Measurements from ENCODE around the gene TIFAB.

TIFAB gene

GRCh38 chr5:135428586-135428985 lies 23.6 kb downstream of the TIFAB start:
- DNase-seq (ENCODE audit: low read depth in 2 of 2, low spot score in 1 of 2) = no peak

GRCh38 chr5:135426102-135427082 lies 25.8 kb downstream of the TIFAB start:
- DNase-seq (ENCODE audit: low read depth in 2 of 2, low spot score in 1 of 2) = no peak

GRCh38 chr5:135425641-135426040 lies 26.5 kb downstream of the TIFAB start:
- DNase-seq (ENCODE audit: low read depth in 2 of 2, low spot score in 1 of 2) = no peak

GRCh38 chr5:135423846-135424168 lies 28.3 kb downstream of the TIFAB start:
- DNase-seq (ENCODE audit: low read depth in 2 of 2, low spot score in 1 of 2) = no peak

- no peak for DNase-seq (ENCODE audit: low read depth in 2 of 2, low spot score in 1 of 2)
These were observed 28.9 kb downstream of the TIFAB start for GRCh38 chr5:135423146-135423845.

GRCh38 chr5:135422419-135422818 lies 29.7 kb downstream of the TIFAB start:
- DNase-seq (ENCODE audit: low read depth in 2 of 2, low spot score in 1 of 2) = no peak

- DNase-seq (ENCODE audit: low read depth in 2 of 2, low spot score in 1 of 2) = no peak
These were observed 35.1 kb downstream of the TIFAB start for GRCh38 chr5:135417083-135417482.

GRCh38 chr5:135405082-135405481 lies 47.1 kb downstream of the TIFAB start:
- DNase-seq (ENCODE audit: low read depth in 2 of 2, low spot score in 1 of 2) = no peak

GRCh38 chr5:135402031-135402430 lies 50.1 kb downstream of the TIFAB start:
- no peak for DNase-seq (ENCODE audit: low read depth in 2 of 2, low spot score in 1 of 2)

- DNase-seq (ENCODE audit: low read depth in 2 of 2, low spot score in 1 of 2) = no peak
These were observed 51.3 kb downstream of the TIFAB start for GRCh38 chr5:135400866-135401265.

- DNase-seq (ENCODE audit: low read depth in 2 of 2, low spot score in 1 of 2) = no peak
These were observed 52.2 kb downstream of the TIFAB start for GRCh38 chr5:135399794-135400542.

GRCh38 chr5:135398855-135399793 lies 53.0 kb downstream of the TIFAB start, which contains the start of gene MACROH2A1:
MACROH2A1 (minus strand) TSS chr5:135399231; CDS start chr5:135389093, 10,138 bp downstream.
- peak; percentile 58 to 64 for DNase-seq (ENCODE audit: low read depth in 2 of 2, low spot score in 1 of 2)

GRCh38 chr5:135398160-135398854 lies 53.8 kb downstream of the TIFAB start:
- no peak for DNase-seq (ENCODE audit: low read depth in 2 of 2, low spot score in 1 of 2)
